Activated naive CD4-positive, alpha-beta T cell treated with anti-CD3 and anti-CD28 coated beads for 36 hours (primary cell): Measurements from ENCODE around the gene PDE6H. TPM values are rescaled to one million over a fixed set of nuclear protein-coding genes. Genes with fewer than 3 reads are reported as not detected.

Source experiments
- CTCF ChIA-PET: fragments of 350-600 bp; sonication (Branson Sonifier 250); formaldehyde crosslinking; loops from one replicate; lab custom pipeline; 2021; ENCODE audit warnings: antibody characterized with exemption; lab: Charles Lee
- DNase-seq: peaks from one replicate; pipeline ENCODE4 v3.0.0-alpha.2; 2020
- H3K27ac Mint-ChIP-seq: one replicate; pipeline ENCODE4 v1.8.0; 2021; ENCODE audit warnings: mild to moderate bottlenecking, mixed read lengths
- H3K27me3 Mint-ChIP-seq: one replicate; pipeline ENCODE4 v1.8.0; 2021; ENCODE audit warnings: low read depth, mixed read lengths
- H3K36me3 Mint-ChIP-seq: one replicate; pipeline ENCODE4 v1.8.0; 2021; ENCODE audit warnings: low read depth, mixed read lengths
- H3K4me1 Mint-ChIP-seq: one replicate; pipeline ENCODE4 v1.8.0; 2021; ENCODE audit warnings: low read depth, mixed read lengths
- H3K4me3 Mint-ChIP-seq: one replicate; pipeline ENCODE4 v1.8.0; 2021; ENCODE audit warnings: mild to moderate bottlenecking, moderate library complexity, mixed read lengths
- H3K9me3 Mint-ChIP-seq: one replicate; pipeline ENCODE4 v1.8.0; 2021; ENCODE audit warnings: mixed read lengths
- intact Hi-C: fragments of 100-400 bp; cut with micrococcal nuclease; formaldehyde crosslinking; loops from one replicate; pipeline ENCODE4 v1.15.1; 2023
- total RNA-seq, 2 experiments: library from RNA; stranded (reverse); gene quantifications; one replicate each; pipeline ENCODE4 v1.2.3, GENCODE V29; 2021

The PDE6H gene
- total RNA-seq, 2 experiments from 2014 or later, result not detected

DNA sequence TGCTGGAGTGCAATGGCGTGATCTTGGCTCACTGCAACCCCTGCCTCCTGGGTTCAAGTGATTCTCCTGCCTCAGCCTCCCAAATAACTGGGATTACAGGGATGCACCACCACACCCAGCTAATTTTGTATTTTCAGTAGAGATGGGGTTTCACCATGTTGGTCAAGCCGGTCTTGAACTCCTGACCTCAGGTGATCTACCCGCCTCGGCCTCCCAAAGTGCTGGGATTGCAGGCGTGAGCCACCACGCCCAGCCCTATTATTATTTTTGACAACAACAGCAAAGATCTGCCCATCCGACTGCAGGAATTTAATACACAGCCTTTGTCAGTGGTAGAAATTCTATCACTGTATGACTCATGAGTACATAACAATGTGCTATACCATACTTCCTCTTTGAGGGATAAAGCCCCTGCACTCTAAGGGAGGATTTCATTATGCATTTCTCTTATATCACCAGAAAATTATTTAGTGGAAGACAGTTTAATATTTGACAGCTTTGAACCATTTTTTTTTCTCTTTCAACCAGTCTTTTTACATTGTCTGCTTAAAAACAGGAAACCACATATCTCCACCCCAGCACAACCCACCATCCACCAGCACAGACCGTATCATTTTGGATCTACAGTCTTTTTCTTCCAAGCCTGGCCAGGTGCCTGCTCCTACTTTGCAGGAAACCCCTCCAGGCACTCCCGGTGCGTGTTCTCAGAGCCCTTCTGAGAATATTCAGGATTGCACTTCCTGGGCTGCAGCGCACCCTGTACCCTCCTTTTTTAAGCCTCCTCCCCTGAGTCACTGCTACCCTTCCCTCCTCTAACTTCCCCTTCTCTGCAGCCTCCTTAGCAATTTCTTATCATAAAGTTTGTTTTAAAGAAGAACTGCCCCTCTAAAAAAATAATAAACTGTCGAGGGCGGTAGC lies 12.0 kb upstream of the PDE6H start:
- peak; percentile 39 for DNase-seq
- intact Hi-C loops, result loop anchor here (1.0 to 5.0 kb wide), 11 partner anchors 9 to 1764 kb away; partner anchors contain the start of genes C12orf60, EMP1 and WBP11
- CTCF ChIA-PET, result interaction anchor here (0.7 to 1.5 kb wide), 4 partner anchors 9 to 190 kb away, joined by 3 to 4 read pairs (median 4); a partner anchor contains a TSS
- Mint-ChIP-seq H3K4me3 (peak overlapping the region; percentile 98), H3K36me3 (peaks cover 35% of the 10 kb centered on the region), H3K9me3 (no peaks in the 10 kb centered on the region), H3K27me3 (no peaks in the 10 kb centered on the region), H3K4me1 (peaks cover 43% of the 10 kb centered on the region), H3K27ac (peak overlapping the region; percentile 100)

DNA sequence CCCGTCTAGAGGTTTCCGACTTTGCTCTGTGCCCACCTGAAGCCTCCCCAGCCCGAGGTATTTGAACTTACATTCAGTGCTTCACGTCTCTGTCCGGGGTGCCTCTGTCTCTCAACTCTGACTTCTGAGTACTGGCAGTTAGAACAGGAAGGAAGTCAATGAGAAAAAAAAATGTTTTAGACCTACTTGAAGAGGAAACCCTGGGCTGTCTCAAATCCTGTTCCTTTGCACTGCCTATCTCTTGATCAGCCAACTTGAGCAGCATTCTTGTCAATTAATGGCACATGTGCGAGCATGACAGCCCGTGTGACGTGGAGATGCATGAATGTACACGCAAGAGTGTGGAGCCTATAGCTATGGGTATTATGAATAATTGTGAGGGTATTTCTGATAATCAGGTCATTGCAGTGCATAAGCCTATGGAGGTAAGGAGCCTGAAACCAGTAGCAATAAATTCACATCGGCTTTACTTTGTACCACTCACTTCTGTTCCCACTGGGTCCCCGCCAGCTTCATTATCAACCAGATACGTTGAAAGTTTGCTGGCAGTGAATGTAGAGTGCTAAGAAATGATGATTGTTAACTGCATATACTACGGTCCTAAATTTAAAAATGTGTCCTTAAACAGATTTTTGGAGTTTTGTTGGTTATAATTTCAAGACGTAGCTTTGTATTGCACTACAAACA lies 11.2 kb upstream of the PDE6H start, which contains the start of gene ARHGDIB:
Gene ARHGDIB, minus strand, starts transcription at position 136 of the 687 bp plus-strand sequence. CDS start 10,889 bp downstream, outside the sequence.
- peak within 1 kb of the TSS; percentile 100 for H3K27ac Mint-ChIP-seq

DNA sequence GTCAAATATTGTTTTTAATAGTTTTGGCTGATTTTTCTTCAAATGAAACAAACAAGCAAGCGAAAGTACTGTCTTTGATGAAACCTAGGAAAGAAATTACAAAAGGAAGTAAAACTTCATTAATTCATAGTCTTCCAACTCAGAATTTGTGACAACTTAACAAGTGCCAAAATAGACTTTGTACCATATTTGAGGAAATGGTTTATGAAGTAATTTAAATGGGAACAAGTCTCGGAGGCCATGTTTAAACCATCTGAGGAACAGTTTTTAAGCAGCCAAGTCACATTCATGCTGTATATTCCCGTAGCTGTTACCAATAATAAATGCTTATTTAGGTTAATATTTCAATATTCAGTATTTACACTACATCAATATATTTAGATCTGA lies 10.7 kb upstream of the PDE6H start:
- Mint-ChIP-seq H3K27ac (peak overlapping the region; percentile 100), H3K27me3 (no peaks in the 10 kb centered on the region), H3K4me1 (peaks cover 40% of the 10 kb centered on the region), H3K36me3 (peaks cover 34% of the 10 kb centered on the region), H3K9me3 (no peaks in the 10 kb centered on the region), H3K4me3 (peak overlapping the region; percentile 98)
- intact Hi-C loops, result loop anchor here (5.0 kb wide), 1 partner anchor 1765 kb away; the partner anchor contains the start of gene EMP1
- DNase-seq, result no peak
- CTCF ChIA-PET, result interaction anchor here (1.0 to 1.3 kb wide), 3 partner anchors 10 to 191 kb away, joined by 3 to 4 read pairs (median 4); partner anchors contain the start of gene PDE6H

More for the DNA sequence above, 11.2 kb upstream of the PDE6H start, which contains the start of gene ARHGDIB:
- peak; percentile 91 for DNase-seq
- CTCF ChIA-PET, result interaction anchor here (0.7 to 1.3 kb wide), 4 partner anchors 10 to 190 kb away, joined by 3 to 4 read pairs (median 4); partner anchors contain the start of gene PDE6H
- H3K4me1 Mint-ChIP-seq, result peaks cover 41% of the 10 kb centered on the region
- no peaks in the 10 kb centered on the region for H3K9me3 Mint-ChIP-seq
- no peaks in the 10 kb centered on the region for H3K27me3 Mint-ChIP-seq
- H3K36me3 Mint-ChIP-seq, result peaks cover 35% of the 10 kb centered on the region
- intact Hi-C loops, result loop anchor here (1.0 to 5.0 kb wide), 11 partner anchors 9 to 1764 kb away; partner anchors contain the start of genes C12orf60, EMP1 and WBP11
- peak within 1 kb of the TSS; percentile 98 for H3K4me3 Mint-ChIP-seq

DNA sequence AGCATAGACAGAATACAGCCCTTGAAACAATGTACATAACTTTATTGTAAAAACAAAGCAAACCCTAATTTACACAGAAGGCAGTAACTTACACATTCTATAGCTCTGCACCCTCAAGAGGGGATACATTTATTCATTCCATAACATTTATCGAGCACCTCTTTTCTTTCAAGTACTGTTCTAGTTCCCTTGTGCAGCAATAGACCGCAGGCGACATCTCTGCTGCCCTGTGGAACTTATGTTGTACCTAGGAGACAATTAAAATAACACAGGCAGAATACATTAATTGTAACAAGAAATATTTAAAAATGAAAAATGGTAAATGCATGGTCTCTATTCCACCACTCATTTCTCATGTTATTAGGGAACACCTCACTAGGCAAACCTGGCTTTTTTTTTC lies 10.0 kb upstream of the PDE6H start:
- Mint-ChIP-seq H3K27ac (peak overlapping the region; percentile 100), H3K27me3 (no peaks in the 10 kb centered on the region), H3K9me3 (no peaks in the 10 kb centered on the region), H3K36me3 (peaks cover 30% of the 10 kb centered on the region), H3K4me3 (peak overlapping the region; percentile 65), H3K4me1 (peaks cover 45% of the 10 kb centered on the region)
- intact Hi-C loops, result loop anchor here (5.0 kb wide), 1 partner anchor 1765 kb away; the partner anchor contains the start of gene EMP1
- CTCF ChIA-PET, result interaction anchor here (0.6 to 0.7 kb wide), 2 partner anchors 32 to 36 kb away, joined by 3 read pairs; no protein-coding TSS in a partner anchor
- DNase-seq, result no peak

- peaks cover 23% of the 10 kb centered on the region for H3K36me3 Mint-ChIP-seq
- intact Hi-C loops, result loop anchor here (5.0 kb wide), 1 partner anchor 1766 kb away; the partner anchor contains the start of gene EMP1
- no peak for DNase-seq
- no peaks in the 10 kb centered on the region for H3K27me3 Mint-ChIP-seq
- peaks cover 46% of the 10 kb centered on the region for H3K4me1 Mint-ChIP-seq
- CTCF ChIA-PET, result interaction anchor here (0.7 kb wide), 1 partner anchor 37 kb away, joined by 3 read pairs; no protein-coding TSS in a partner anchor
- H3K9me3 Mint-ChIP-seq, result no peaks in the 10 kb centered on the region
- peak overlapping the region; percentile 100 for H3K27ac Mint-ChIP-seq
- peak overlapping the region; percentile 19 for H3K4me3 Mint-ChIP-seq
Measured at GRCh38 chr12:14963520-14963919, 9.3 kb upstream of the PDE6H start.

GRCh38 chr12:14964406-14964805 lies 8.4 kb upstream of the PDE6H start:
- peaks cover 52% of the 10 kb centered on the region for H3K4me1 Mint-ChIP-seq
- CTCF ChIA-PET, result interaction anchor here (0.6 to 2.1 kb wide), 2 partner anchors 17 to 1920 kb away, joined by 4 to 6 read pairs; no protein-coding TSS in a partner anchor
- no peaks in the 10 kb centered on the region for H3K9me3 Mint-ChIP-seq
- peak overlapping the region; percentile 100 for H3K27ac Mint-ChIP-seq
- H3K4me3 Mint-ChIP-seq, result no peak overlapping the region
- no peaks in the 10 kb centered on the region for H3K27me3 Mint-ChIP-seq
- H3K36me3 Mint-ChIP-seq, result peaks cover 14% of the 10 kb centered on the region
- no peak for DNase-seq
- intact Hi-C loops, result loop anchor here (5.0 kb wide), 1 partner anchor 1767 kb away; the partner anchor contains the start of gene EMP1

DNA sequence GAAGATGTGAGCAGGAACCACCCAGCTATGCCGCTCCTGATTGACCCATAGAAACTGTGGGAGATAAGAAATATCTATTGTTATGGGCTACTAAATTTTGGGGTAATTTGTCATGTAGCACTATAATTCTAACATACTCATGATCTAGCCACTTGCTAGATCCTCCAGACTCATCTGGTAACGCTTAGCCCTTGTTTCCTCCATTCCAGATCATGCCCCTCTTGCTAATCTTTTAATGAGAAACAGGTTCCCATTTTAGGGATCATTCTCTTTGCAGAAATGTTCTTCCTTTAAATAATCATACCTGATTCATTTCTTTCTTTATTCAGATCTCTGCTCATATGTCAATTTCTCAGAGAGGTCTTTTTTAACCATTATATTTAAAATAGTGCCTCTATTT lies 7.6 kb upstream of the PDE6H start:
- H3K27me3 Mint-ChIP-seq, result no peaks in the 10 kb centered on the region
- DNase-seq, result no peak
- peak overlapping the region; percentile 100 for H3K27ac Mint-ChIP-seq
- CTCF ChIA-PET, result interaction anchor here (0.6 to 2.1 kb wide), 3 partner anchors 9 to 1920 kb away, joined by 3 to 6 read pairs (median 4); no protein-coding TSS in a partner anchor
- intact Hi-C loops, result no loop called here
- no peak overlapping the region for H3K4me3 Mint-ChIP-seq
- no peaks in the 10 kb centered on the region for H3K9me3 Mint-ChIP-seq
- peaks cover 59% of the 10 kb centered on the region for H3K4me1 Mint-ChIP-seq
- peaks cover 8% of the 10 kb centered on the region for H3K36me3 Mint-ChIP-seq

DNA sequence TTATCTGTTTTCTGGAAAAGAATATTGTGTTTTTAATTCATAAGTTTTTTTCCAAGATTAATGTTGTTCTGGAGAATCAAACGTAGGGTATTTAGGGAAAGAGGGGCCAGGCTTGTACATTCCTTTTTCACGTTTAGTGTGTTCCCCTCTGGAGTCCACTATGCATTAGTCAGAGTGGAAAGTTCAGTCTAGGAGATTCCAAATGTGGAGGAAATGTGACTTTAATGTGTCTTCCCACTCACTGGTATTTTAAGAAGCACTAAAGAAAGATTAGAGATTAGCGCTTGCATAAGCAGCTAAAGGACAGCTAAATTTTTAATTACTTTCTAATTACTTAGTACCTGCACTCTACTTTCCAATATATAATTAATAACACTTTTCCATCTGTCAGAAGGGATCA lies 4.4 kb upstream of the PDE6H start:
- Mint-ChIP-seq H3K9me3 (no peaks in the 10 kb centered on the region), H3K4me1 (peaks cover 75% of the 10 kb centered on the region), H3K27me3 (no peaks in the 10 kb centered on the region), H3K4me3 (no peak overlapping the region), H3K36me3 (no peaks in the 10 kb centered on the region), H3K27ac (no peak overlapping the region)
- DNase-seq, result no peak
- intact Hi-C loops, result no loop called here
- CTCF ChIA-PET, result interaction anchor here (1.7 kb wide), 1 partner anchor 13 kb away, joined by 4 read pairs; no protein-coding TSS in a partner anchor

DNA sequence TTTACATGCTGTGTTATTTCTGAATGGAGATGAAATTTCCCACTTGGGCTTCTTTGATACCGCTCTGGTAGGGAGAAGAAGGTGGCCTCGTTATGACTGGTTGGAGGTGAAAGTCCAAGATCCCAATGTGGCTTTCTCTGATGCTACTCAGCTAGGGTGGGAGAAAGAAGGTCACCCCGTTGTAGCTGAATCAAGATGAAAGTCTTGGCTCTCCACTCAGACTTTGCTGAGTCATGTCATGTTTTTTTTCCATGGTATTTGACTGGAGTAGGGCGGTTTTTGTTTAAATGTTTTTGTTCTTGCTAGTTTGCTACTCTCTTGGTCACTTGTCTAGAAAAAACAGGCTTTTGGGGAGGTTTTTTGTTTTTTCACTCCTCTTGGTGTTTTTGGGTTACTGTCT lies 2.4 kb upstream of the PDE6H start:
- no peak overlapping the region for H3K4me3 Mint-ChIP-seq
- H3K36me3 Mint-ChIP-seq, result no peaks in the 10 kb centered on the region
- CTCF ChIA-PET, result interaction anchor here (0.7 kb wide), 1 partner anchor 756 kb away, joined by 3 read pairs; no protein-coding TSS in a partner anchor
- peaks cover 68% of the 10 kb centered on the region for H3K4me1 Mint-ChIP-seq
- no peaks in the 10 kb centered on the region for H3K9me3 Mint-ChIP-seq
- H3K27me3 Mint-ChIP-seq, result no peaks in the 10 kb centered on the region
- no peak overlapping the region for H3K27ac Mint-ChIP-seq
- no peak for DNase-seq
- intact Hi-C loops, result no loop called here

DNA sequence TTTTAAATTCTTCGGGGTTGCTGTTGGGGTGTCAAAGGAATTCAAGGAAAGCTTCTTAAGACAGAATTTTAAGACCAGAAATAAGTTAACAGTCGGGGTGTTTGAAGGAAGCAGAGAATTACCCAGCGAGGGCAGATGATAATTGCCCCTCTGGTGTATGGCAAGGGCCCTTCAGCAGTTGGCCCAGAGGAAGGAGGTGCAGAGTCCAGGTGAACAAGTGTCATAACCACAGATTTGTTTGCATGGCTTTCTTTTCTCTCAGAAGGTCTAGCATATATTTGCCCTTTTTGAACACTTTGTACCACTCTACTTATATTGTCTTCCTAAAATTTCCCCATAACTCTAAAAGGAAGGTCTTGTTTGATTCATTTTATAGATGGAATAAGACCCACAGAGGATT lies 1.8 kb downstream of the PDE6H start:
- CTCF ChIA-PET, result interaction anchor here (0.6 to 1.1 kb wide), 2 partner anchors 66 to 284 kb away, joined by 3 read pairs; no protein-coding TSS in a partner anchor
- H3K9me3 Mint-ChIP-seq, result no peaks in the 10 kb centered on the region
- H3K27me3 Mint-ChIP-seq, result no peaks in the 10 kb centered on the region
- DNase-seq, result no peak
- intact Hi-C loops, result no loop called here
- no peak overlapping the region for H3K4me3 Mint-ChIP-seq
- H3K4me1 Mint-ChIP-seq, result peaks cover 59% of the 10 kb centered on the region
- H3K36me3 Mint-ChIP-seq, result no peaks in the 10 kb centered on the region
- no peak overlapping the region for H3K27ac Mint-ChIP-seq

- CTCF ChIA-PET, result interaction anchor here (0.7 to 1.1 kb wide), 3 partner anchors 19 to 71 kb away, joined by 3 read pairs; no protein-coding TSS in a partner anchor
- H3K27me3 Mint-ChIP-seq, result no peaks in the 10 kb centered on the region
Measured at GRCh38 chr12:14975457-14975856, 2.6 kb downstream of the PDE6H start.

More at GRCh38 chr12:14975457-14975856, 2.6 kb downstream of the PDE6H start:
- DNase-seq, result no peak
- Mint-ChIP-seq H3K9me3 (no peaks in the 10 kb centered on the region), H3K4me3 (no peak overlapping the region), H3K36me3 (no peaks in the 10 kb centered on the region), H3K27ac (no peak overlapping the region), H3K4me1 (peaks cover 57% of the 10 kb centered on the region)
- intact Hi-C loops, result no loop called here
